Measurements from ENCODE around the gene ZDHHC23. TPM values are rescaled to one million over a fixed set of nuclear protein-coding genes. Genes with fewer than 3 reads are reported as not detected.

The ZDHHC23 gene
- total RNA-seq, 1 experiment from 2014 or later = 9.0 TPM

DNA sequence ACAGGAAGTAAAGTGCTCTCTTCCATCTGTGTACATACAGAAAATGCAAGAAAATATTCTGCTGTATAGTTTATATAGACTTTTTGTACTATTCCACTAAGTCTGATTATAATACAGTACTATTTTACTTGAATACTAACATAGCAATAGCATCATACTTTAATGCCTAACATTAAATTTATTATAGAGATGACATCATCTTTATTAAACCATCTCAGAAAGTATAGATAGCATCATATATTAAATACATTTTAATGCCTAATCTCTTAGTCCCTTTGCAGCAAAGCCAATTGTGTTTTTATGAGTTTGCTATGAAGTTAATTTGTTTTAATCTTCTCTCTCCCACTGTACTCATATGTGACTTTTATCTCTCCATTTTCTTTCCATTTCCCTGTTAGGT lies 39.7 kb upstream of the ZDHHC23 start:
- TF ChIP-seq, protein P1, sequence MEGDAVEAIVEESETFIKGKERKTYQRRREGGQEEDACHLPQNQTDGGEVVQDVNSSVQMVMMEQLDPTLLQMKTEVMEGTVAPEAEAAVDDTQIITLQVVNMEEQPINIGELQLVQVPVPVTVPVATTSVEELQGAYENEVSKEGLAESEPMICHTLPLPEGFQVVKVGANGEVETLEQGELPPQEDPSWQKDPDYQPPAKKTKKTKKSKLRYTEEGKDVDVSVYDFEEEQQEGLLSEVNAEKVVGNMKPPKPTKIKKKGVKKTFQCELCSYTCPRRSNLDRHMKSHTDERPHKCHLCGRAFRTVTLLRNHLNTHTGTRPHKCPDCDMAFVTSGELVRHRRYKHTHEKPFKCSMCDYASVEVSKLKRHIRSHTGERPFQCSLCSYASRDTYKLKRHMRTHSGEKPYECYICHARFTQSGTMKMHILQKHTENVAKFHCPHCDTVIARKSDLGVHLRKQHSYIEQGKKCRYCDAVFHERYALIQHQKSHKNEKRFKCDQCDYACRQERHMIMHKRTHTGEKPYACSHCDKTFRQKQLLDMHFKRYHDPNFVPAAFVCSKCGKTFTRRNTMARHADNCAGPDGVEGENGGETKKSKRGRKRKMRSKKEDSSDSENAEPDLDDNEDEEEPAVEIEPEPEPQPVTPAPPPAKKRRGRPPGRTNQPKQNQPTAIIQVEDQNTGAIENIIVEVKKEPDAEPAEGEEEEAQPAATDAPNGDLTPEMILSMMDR (IDR thresholded peaks at IDR 0.05; ENCODE audit: insufficient read depth in 1 of 2, low read depth in 1 of 2, low read length in 1 of 2, severe bottlenecking in 1 of 2, unreplicated experiment in 1 of 2) = no peak
- Mint-ChIP-seq H3K4me1 (ENCODE audit: low read depth, unreplicated experiment) (no peaks in the 10 kb centered on the region), H3K27me3 (ENCODE audit: insufficient read depth, unreplicated experiment) (no peaks in the 10 kb centered on the region), H3K9me3 (ENCODE audit: unreplicated experiment) (no peaks in the 10 kb centered on the region), H3K4me3 (ENCODE audit: unreplicated experiment) (no peak overlapping the region), H3K27ac (ENCODE audit: unreplicated experiment) (no peak overlapping the region), H3K36me3 (ENCODE audit: insufficient read depth, unreplicated experiment) (no peaks in the 10 kb centered on the region)
- BruUV-seq (replicated peaks) = no TSS peak
- ChIA-PET CTCF (interaction anchor here (2.1 kb wide), 1 partner anchor 64 kb away, joined by 7 read pairs; no protein-coding TSS in a partner anchor), POLR2A (no interaction called here)
- intact Hi-C loops (cut with micrococcal nuclease; ENCODE audit: unreplicated experiment) = no loop called here
- no peaks in the 10 kb centered on the region for H3K9me3 ChIP-seq
- H3K36me3 ChIP-seq (ENCODE audit: control insufficient read depth, insufficient read depth, low read length) = no peaks in the 10 kb centered on the region
- no peaks in the 10 kb centered on the region for H3K4me1 ChIP-seq
- H3K27me3 ChIP-seq (replicated peaks; ENCODE audit: control insufficient read depth, insufficient read depth, low read length) = no peaks in the 10 kb centered on the region
- DNase-seq = no peak
- H3K4me3 ChIP-seq (ENCODE audit: low read depth, low read length) = no peak overlapping the region

DNA sequence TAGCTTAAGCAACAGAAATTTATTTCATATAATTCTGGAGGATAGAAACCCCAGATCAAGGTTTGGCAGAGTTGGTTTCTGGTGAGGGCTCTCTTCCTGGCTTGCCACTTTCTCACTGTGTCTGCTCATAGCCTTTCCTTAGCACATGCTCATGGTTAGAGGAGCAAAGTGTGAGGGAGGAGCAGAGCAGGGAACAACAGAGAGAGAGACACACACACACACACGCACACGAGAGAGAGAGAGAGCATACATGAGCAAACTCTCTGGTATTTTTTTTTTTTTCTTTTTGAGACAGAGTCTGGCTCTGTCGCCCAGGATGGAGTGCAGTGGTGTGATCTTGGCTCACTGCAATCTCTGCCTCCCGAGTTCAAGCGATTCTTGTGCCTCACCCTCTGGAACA lies 36.8 kb upstream of the ZDHHC23 start:
- no TSS peak for BruUV-seq (replicated peaks)
- Histone ChIP-seq H3K4me3 (ENCODE audit: low read depth, low read length) (no peak overlapping the region), H3K9me3 (no peaks in the 10 kb centered on the region), H3K36me3 (ENCODE audit: control insufficient read depth, insufficient read depth, low read length) (no peaks in the 10 kb centered on the region), H3K27me3 (replicated peaks; ENCODE audit: control insufficient read depth, insufficient read depth, low read length) (no peaks in the 10 kb centered on the region), H3K4me1 (no peaks in the 10 kb centered on the region)
- H3K9me3 Mint-ChIP-seq (ENCODE audit: unreplicated experiment) = no peaks in the 10 kb centered on the region
- intact Hi-C loops (cut with micrococcal nuclease; ENCODE audit: unreplicated experiment) = no loop called here
- TF ChIP-seq, protein P1 (IDR thresholded peaks at IDR 0.05; ENCODE audit: insufficient read depth in 1 of 2, low read depth in 1 of 2, low read length in 1 of 2, severe bottlenecking in 1 of 2, unreplicated experiment in 1 of 2) = no peak
- ChIA-PET CTCF (no interaction called here), POLR2A (no interaction called here)
- no peak overlapping the region for H3K27ac Mint-ChIP-seq (ENCODE audit: unreplicated experiment)
- no peak for DNase-seq
- H3K36me3 Mint-ChIP-seq (ENCODE audit: insufficient read depth, unreplicated experiment) = no peaks in the 10 kb centered on the region
- H3K4me1 Mint-ChIP-seq (ENCODE audit: low read depth, unreplicated experiment) = no peaks in the 10 kb centered on the region
- no peak overlapping the region for H3K4me3 Mint-ChIP-seq (ENCODE audit: unreplicated experiment)
- H3K27me3 Mint-ChIP-seq (ENCODE audit: insufficient read depth, unreplicated experiment) = peaks cover 3% of the 10 kb centered on the region

- Histone ChIP-seq H3K4me1 (no peaks in the 10 kb centered on the region), H3K4me3 (ENCODE audit: low read depth, low read length) (no peak overlapping the region), H3K36me3 (ENCODE audit: control insufficient read depth, insufficient read depth, low read length) (no peaks in the 10 kb centered on the region), H3K27me3 (replicated peaks; ENCODE audit: control insufficient read depth, insufficient read depth, low read length) (no peaks in the 10 kb centered on the region), H3K9me3 (no peaks in the 10 kb centered on the region)
- Mint-ChIP-seq H3K27me3 (ENCODE audit: insufficient read depth, unreplicated experiment) (peaks cover 3% of the 10 kb centered on the region), H3K4me1 (ENCODE audit: low read depth, unreplicated experiment) (no peaks in the 10 kb centered on the region), H3K4me3 (ENCODE audit: unreplicated experiment) (no peak overlapping the region), H3K36me3 (ENCODE audit: insufficient read depth, unreplicated experiment) (no peaks in the 10 kb centered on the region), H3K27ac (ENCODE audit: unreplicated experiment) (no peak overlapping the region), H3K9me3 (ENCODE audit: unreplicated experiment) (no peaks in the 10 kb centered on the region)
- intact Hi-C loops (cut with micrococcal nuclease; ENCODE audit: unreplicated experiment) = loop anchor here (1.0 kb wide), 3 partner anchors 68 to 176 kb away; partner anchors contain the start of gene GRAMD1C
- no TSS peak for BruUV-seq (replicated peaks)
- TF ChIP-seq, protein P1 (IDR thresholded peaks at IDR 0.05; ENCODE audit: insufficient read depth in 1 of 2, low read depth in 1 of 2, low read length in 1 of 2, severe bottlenecking in 1 of 2, unreplicated experiment in 1 of 2) = peak; percentile 56 to 80
- CTCF ChIA-PET = interaction anchor here (1.1 to 2.8 kb wide), 6 partner anchors 66 to 176 kb away, joined by 3 to 24 read pairs (median 6); partner anchors contain the start of gene GRAMD1C
- POLR2A ChIA-PET = interaction anchor here (0.6 kb wide), 1 partner anchor 140 kb away, joined by 5 read pairs; no protein-coding TSS in a partner anchor
- DNase-seq = peak; percentile 46 to 62
Observed at GRCh38 chr3:113912552-113913236, 35.1 kb upstream of the ZDHHC23 start.

Data from Caco-2 (cell line).